Hippocampal formation (tissue), 2 donors: Measurements from ENCODE around the gene CA14.
"Not testable (repeated sequence)": the region's sequence is repeated elsewhere in the genome, so short reads cannot be mapped to it uniquely, and the experiment has no call there.

Experiments
- DNase-seq, 2 donors: peaks; one replicate each; lab custom pipeline; 2025; lab: John Stamatoyannopoulos, UW

The CA14 gene

DNA sequence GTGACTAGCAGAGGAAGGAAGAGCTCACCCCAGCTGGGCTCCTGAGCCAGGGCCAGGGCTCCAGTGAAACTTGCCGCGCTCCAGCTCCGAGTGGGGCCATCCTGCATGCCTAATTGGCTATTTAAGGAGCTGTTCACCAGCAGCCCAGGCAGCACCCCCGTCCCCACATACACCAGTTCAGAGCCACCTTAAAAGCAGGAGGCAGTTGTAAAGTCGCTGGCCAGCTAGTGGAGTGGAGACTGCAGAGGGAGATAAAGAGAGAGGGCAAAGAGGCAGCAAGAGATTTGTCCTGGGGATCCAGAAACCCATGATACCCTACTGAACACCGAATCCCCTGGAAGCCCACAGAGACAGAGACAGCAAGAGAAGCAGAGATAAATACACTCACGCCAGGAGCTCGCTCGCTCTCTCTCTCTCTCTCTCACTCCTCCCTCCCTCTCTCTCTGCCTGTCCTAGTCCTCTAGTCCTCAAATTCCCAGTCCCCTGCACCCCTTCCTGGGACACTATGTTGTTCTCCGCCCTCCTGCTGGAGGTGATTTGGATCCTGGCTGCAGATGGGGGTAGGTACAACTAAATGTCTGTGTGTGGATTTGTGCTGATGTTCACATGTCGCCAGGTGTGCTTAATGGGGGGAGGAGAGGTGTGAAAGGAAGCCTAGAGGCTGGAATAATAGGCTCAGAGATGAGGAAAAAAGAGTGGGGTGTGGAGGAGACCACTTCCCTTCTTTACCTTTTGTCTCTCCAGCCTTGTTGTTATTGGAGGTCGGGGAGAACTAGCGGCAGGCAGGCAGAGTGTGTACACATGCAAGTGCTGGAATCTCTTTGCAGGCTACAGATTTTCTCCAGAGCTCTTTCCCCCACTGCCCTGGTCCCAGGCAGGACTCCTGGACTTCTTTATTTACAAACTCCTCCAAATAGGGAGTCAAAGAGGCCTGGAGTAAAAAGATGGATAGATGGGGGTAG is at the start of gene CA14:
Gene CA14, plus strand, starts transcription at position 151 of the 962 bp plus-strand sequence. Its CDS starts 355 bp downstream, at position 506.
- peak; percentile 45 to 70 for DNase-seq

DNA sequence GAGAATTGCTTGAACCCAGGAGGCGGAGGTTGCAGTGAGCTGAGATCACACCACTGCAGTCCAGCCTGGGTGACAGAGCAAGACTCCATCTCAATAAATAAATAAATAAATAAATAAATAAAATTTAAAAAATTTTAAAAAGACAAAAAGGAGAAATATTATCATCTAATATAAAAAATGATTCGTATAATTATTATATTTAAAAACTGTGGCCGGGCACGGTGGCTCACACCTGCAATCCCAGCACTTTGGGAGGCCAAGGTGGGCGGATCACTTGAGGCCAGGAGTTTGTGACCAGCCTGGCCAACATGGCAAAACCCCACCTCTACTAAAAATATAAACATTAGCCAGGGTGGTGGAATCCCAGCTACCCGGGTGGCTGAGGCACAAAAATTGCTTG is 49.1 kb upstream of the CA14 start:
- DNase-seq, result not testable (repeated sequence)

DNA sequence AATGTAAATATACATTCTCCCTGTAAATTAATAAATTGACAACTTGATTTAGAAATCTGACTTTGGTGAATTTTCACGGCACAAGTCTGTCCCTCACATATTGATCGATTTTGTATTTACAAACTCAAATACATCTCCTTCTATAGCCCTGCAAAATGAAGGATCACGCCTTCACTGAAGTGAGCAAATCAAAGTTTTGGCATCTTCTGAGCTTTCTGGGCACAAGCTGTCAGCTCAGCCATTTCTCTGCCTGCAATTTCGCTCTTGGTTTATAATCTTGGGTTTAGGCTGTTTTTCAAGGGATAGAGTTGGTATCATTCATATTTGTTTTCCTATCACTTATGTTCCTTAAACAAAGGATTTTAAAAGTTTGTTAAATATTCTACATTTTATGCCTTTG is 47.5 kb upstream of the CA14 start:
- DNase-seq, result no peak

DNA sequence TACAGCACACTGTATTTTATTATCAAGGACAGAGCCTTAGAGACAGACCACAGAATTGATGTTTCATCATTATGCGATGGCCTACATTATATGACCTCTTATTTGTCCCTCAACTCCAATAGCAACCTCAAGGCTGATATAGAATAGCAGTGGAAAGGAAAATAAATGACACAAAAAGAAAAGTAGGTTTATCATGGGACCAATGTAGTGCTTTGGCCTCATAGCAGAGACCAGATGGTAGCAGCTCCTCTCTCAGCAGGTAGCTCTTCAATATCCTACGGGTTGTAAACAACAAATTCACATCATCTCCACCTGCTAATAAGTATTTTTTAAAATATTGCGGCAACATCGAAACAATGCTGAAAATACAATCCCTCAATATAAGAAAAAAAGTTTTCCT is 46.9 kb upstream of the CA14 start:
- DNase-seq, result no peak

DNA sequence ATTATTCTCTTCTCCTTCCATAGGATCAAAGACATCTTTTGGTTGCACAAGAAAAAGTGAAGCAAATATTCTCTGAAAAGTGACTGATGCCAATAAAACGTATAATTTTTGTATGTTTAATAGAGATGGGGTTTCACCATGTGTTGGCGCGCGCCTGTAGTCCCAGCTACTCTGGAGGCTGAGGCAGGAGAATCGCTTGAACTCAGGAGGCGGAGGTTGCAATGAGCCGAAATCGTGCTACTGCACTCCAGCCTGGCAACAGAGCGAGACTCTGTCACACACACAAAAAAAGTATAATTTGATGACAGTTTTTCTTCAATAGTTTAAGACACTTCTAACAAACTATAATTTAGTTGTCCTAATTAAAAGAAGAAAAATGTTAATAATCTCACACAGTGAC is 45.5 kb upstream of the CA14 start:
- no peak for DNase-seq

DNA sequence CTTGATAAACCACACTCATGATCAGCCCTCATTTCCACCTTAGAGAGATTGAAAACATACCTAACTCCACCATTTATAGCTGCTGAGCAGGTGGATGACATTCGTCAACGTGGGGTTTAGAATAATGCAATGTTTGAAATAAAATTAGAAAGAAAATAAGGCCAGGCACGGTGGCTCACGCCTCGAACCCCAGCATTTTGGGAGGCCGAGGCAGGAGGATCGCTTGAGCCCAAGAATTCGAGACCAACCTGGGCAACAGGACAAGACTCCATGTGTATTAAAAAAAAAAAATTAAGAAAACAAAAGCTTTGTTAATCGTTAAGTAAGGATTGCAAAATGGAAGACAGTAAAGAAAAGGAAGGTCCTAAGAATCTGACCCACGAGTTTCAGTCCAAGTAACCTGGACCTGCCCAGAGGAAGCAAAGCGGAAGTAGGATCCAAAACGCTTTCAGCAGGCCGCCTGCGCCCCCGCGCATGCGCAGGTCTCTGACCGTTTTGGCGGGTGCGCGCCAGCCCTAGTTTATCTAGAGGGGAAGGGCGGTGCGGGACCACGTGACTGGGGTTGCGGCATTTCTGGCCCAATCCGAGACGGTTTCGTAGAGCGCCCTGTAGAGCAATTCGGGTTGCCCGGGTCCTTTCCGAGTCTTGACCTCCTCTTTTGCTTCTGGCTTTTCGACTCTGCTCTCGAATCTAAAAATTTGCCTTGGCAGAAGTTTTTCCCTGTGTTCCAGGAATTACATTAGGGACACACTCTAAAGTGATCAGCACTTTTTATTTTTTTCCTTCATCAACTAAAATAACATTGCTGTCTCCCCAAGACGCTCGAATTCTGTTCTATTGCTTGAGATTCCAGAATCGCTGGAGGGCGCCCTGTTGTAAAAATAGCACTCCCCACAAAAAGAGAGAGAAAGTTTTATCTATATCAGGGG is 44.1 kb upstream of the CA14 start:
- DNase-seq, result peak; percentile 93 to 94

DNA sequence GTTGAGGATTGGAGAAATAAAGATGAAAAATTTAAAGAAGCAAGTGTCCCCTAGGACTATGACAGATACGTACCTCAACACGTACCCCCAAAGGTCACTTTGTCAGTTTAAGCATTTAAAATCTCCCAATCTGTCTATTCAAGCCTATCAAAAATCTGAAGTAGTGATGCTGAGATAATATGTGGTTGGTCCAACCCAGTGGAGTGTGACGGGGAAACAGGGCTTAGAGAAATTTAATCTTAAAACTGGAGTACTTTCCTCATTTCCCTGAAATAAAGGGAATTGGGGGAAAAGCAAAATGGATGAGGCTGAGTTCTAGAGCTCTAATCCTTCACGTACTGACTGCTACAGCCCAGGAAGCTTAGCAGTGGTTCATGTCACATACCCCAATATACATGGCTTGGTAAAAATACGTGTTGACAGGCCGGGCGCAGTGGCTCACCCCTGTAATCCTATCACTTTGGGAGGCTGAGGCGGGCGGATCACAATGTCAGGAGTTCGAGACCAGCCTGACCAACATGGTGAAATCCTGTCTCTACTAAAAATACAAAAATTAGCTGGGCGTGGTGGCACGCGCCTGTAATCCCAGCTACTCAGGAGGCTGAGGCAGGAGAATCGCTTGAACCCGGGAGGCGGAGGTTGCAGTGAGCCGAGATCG is 43.3 kb upstream of the CA14 start:
- DNase-seq, result not testable (repeated sequence)

DNA sequence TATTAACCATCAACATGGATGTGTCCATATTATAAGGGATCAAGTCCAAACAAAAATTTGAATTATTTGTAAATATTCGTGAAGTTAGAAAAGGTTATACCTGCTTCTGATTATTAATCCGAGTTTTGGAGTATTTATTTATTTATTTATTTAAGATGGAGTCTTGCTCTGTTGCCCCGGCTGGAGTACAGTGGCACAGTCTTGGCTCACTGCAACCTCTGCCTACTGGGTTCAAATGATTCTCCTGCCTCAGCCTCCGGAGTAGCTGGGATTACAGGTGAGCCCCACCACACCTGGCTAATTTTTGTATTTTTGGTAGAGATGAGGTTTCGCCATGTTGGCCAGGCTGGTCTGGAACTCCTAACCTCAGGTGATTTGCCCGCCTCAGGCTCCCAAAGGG is 41.7 kb upstream of the CA14 start:
- DNase-seq, result not testable (repeated sequence)

DNA sequence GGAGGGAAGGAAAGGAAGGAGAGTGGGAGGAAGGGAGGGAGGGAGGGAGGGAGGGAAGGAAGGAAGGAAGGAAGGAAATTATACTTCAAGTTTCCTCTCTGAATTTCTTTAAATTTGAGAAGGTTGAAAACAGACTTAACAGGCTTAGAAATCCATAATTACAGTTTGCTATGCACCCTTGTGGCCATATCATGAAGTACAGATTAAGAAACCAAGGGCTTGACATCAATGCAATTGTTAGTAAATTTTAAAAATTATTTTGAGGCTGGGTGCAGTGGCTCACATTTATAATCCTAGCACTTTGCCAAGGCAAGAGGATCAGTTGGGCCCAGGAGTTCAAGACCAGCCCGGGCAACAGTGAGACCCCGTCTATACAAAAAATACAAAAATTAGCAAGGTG is 36.0 kb upstream of the CA14 start:
- no peak for DNase-seq

DNA sequence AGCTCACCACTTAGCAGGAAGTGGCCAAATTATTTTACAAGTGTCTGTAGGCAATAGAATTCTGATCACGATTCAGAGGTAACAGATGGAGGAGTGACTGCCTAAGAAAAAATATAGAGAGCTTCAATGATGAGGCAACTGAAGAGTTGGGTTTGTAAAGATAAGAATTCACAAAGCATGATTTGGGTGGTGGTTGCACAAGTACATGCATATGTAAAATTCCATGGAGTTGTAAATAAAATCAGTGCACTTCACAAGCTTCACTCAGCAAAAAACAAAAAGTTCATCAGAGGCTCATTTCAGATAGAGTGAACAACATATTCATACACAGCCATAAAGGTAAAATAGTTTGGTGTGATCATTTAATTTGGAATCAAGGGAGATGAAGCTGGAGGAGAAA is 32.6 kb upstream of the CA14 start:
- DNase-seq, result no peak

DNA sequence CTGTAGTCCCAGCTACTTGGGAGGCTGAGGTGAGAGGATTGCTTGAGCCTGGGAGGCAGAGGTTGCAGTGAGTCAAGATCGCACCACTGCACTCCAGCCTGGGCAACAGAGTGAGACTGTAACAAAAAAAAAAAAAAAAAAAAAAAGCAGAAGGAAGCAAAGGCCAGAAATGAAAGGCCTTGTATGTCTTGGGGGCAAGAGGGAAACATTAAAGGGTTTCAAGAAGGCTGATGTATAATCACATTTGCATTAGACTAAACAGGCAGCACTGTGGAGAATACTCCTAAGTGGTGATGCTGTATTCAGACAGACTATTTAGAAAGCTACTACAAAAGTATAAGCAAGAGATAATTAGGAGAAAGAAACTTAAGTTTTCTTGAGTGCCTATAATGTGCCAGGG is 32.0 kb upstream of the CA14 start:
- DNase-seq, result no peak

DNA sequence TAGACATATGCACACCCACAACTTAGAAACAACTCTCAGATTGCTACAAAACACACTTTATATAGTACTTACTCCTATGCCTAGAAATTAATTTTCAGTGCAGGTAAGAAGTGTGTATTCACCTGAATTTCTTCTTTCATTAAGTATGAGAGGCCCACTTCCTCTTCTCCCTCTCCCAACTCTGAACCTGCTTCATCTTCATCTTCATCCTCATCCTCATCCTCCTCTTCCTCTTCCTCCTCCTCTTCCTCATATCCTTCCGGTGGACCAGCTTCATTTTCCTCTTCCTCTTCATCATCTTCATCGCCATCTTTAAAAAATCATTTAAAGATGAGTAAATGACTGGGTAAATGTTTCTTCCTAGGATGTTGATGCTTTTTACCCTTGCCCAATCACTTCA is 31.1 kb upstream of the CA14 start:
- no peak for DNase-seq

DNA sequence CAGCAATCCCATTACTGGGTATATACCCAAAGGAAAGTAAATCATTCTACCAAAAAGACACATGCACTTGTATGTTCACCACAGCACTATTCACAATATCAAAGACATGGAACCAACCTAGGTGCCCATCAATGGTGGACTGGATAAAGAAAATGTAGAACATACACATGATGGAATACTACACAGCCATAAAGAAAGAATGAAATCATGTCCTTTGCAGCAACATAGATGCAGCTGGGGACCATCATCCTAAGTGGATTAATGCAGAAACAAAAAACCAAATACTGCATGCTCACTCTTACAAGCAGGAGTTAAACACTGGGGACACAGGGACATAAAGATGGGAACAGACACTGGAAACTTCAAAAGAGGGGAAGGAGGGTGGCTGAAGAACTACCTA is 30.3 kb upstream of the CA14 start:
- no peak for DNase-seq

DNA sequence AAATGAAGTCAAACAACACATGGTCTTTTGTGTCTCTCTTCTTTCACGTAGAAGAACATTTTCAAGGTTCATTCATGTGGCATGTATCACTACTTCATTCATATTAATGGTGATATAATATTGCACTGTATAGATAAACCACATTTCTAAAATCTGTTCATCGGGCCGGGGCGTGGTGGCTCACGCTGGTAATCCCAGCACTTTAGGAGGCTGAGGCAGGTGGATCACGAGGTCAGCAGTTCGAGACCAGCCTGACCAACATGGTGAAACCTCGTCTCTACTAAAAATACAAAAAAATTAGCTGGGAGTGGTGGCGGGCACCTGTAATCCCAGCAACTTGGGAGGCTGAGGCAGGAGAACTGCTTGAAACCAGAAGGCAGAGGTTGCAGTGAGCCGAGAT is 29.3 kb upstream of the CA14 start:
- not testable (repeated sequence) for DNase-seq

DNA sequence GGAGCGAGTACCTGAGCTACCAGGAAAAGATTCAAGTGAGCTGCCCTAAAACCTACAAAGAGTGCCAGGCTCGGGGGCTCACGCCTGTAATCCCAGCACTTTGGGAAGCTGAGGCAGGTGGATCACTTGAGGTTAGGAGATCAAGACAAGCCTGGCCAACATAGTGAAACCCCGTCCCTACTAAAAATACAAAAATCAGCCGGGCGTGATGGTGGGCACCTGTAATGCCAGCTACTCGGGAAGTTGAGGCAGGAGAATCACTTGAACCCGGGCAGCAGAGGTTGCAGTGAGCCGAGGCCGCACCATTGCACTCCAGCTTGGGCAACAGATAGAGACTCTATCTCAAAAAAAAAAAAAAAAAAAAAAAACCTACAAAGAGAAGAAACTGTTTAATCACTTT is 24.7 kb upstream of the CA14 start:
- not testable (repeated sequence) for DNase-seq

DNA sequence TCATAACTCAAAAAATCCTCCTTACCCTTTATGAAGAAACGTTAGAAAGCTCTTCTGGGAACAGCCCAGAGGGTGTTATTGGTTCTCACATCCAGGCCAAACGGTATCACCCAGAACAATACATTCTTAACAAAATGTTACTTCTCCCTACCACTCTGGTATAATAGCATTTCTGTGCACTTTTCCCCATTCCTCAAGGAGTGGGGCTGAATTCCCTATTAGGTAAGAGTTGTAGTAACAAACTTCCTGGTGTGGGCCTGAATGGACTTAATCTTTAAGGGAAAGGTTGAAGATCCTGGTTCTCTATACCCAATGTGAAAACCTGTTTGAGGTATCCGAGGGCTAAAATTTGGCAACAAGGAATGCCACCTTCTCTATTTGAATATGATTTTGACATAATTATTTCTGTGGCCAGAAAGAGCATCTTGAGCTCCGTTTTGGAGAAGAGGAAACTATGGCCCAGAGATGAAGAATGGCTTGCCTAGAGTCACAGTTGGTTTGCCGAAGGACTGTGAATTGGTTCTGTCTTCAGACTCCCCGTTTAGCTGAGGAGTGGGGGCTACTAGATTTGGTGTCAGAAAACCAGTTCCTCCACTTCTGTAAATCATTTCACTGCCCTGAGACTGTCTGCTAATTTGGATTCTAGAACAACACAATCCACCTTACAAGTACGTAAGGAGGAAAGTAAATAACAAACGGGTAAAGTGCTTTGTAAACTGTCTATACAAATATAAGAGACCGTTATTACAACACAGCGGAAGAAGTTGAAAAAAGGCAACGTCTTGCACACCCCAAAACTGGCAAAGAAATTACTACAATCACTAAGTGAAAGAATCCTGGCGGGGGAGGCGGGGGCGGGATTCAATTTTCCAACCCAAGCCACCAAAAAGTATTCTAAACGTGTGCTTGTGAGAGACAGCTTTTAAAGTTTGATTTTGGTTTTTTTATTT is 23.9 kb upstream of the CA14 start:
- DNase-seq, result no peak

DNA sequence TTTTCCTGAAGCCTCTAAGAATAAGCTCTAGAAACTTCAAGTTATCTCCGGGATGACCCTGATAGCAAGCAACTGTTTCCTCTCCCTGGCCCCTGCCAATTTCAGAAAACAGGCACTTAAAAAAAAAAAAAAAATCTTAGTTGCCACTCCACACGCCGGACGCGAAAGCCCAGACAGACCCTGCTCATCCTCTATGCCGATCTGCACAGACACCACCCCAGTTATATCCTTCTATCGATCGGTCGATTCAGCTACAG is 23.3 kb upstream of the CA14 start:
- DNase-seq, result no peak

DNA sequence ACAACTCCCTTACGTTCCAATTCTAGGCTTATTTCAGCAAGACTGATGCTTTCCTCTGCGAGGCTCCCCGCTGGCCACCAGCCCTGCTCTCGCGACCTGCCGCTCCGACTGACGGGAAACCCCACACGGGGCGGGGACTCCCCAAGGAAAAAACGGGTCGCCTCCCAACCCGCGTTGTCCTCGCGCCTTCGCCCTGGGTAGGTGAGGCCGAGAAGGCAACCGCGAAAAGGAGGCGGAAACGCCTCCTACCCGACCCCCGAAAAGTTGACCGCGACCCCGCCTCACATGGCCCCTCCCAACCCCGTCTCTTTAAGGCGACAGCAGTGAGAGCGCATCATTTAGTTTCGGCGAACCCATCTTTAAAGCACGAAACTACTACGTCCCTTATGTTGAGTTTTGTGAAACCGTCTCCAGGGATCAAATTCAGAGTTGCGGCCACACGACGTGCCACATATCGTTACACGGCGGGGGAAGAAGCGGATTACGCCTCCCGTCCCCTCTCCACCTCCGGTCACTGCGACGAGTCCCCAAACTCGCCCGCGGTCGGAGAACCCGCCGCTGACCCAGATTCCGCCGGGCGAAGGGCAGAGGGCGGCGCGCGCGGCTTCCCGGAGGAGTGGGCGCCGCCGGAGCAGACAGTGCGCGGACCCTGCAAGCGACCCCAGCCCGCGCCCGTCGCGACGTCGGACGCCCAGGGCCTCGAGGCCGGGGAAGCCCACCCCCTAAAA is 22.8 kb upstream of the CA14 start:
- peak; percentile 49 to 76 for DNase-seq

DNA sequence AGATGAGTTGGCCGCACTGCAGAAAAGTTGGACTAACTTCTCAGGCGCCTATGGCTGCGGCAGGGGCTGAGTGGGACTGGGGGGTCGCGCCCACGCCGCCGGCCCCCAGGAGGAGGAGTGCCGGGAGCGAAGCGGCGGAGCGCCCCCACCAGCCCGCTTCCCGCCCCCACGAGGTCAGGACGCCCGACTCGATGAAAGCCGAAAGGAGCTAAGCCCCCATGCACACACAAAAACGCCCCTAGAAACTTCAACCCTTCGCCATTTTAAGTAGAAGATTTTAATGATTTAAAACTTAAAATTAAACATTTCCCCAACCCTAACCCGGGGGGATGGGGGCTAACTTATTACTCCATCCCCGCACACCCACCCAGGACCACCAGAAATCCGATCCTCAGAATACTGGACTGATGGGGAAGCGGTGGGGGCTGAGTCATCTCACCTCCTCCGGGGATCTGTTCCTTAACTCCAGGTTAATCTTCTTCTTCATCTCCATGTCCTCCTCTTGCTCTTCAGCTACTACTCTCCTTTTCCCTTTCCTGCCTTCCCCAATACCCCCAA is 22.2 kb upstream of the CA14 start:
- DNase-seq, result no peak
